Keratinocyte (primary cell): ENCODE data around the gene SNAP25. TPM values are rescaled to one million over a fixed set of nuclear protein-coding genes. Genes with fewer than 3 reads are reported as not detected.

Experiments
- DNase-seq: peaks from one replicate; pipeline ENCODE4 v3.0.0-alpha.2; 2011; ENCODE audit warnings: low read depth, missing footprints, low spot score
- FAIRE-seq: peaks from 2 replicates; lab custom pipeline; 2011; peaks lifted over from hg19 to GRCh38; lab: Jason Lieb, UNC
- H2AFZ ChIP-seq: 2 replicates; pipeline ENCODE4 v1.6.0; 2012; ENCODE audit warnings: low read length, control low read depth, inconsistent platforms; ENCODE audit not compliant: control insufficient read depth
- H3K27ac ChIP-seq: 2 replicates; pipeline ENCODE4 v1.5.1; 2011; ENCODE audit warnings: low read length; ENCODE audit not compliant: control insufficient read depth, insufficient read depth
- H3K27me3 ChIP-seq: 3 replicates; pipeline ENCODE4 v1.6.0; 2011; ENCODE audit warnings: low read length; ENCODE audit not compliant: control insufficient read depth, insufficient read depth; ENCODE audit errors: extremely low read depth
- H3K36me3 ChIP-seq, 2 experiments: 2 replicates in 1 of 2; 3 replicates in 1 of 2; pipeline ENCODE4 v1.5.1; 2011; ENCODE audit warnings: low read length in 2 of 2, mild to moderate bottlenecking in 1 of 2; ENCODE audit not compliant: control insufficient read depth in 2 of 2, insufficient read depth in 2 of 2; ENCODE audit errors: extremely low read depth in 1 of 2
- H3K4me1 ChIP-seq: 3 replicates; pipeline ENCODE4 v1.5.1; 2011; ENCODE audit warnings: low read length; ENCODE audit not compliant: control insufficient read depth, insufficient read depth; ENCODE audit errors: extremely low read depth
- H3K4me2 ChIP-seq: 3 replicates; pipeline ENCODE4 v1.6.0; 2011; ENCODE audit warnings: low read depth, low read length; ENCODE audit not compliant: control insufficient read depth, insufficient read depth; ENCODE audit errors: extremely low read depth
- H3K4me3 ChIP-seq, 3 experiments: fragments of 200-600 bp in 1 of 3; sonication (generic) in 1 of 3; 2 replicates in 2 of 3; 3 replicates in 1 of 3; pipeline ENCODE4 v1.5.1; 2011 to 2016; ENCODE audit warnings: low read length in 3 of 3, mild to moderate bottlenecking in 3 of 3, control low read depth in 2 of 3, inconsistent platforms in 1 of 3, low read depth in 1 of 3, mixed read lengths in 1 of 3, mixed run types in 1 of 3, moderate library complexity in 1 of 3; ENCODE audit not compliant: control insufficient read depth in 2 of 3, insufficient read depth in 2 of 3; ENCODE audit errors: extremely low read depth in 1 of 3
- H3K79me2 ChIP-seq: 2 replicates; pipeline ENCODE4 v1.6.0; 2012; ENCODE audit warnings: low read length; ENCODE audit not compliant: control insufficient read depth, insufficient read depth
- H3K9ac ChIP-seq: 3 replicates; pipeline ENCODE4 v1.6.0; 2011; ENCODE audit warnings: low read length; ENCODE audit not compliant: control insufficient read depth, insufficient read depth; ENCODE audit errors: extremely low read depth
- H3K9me1 ChIP-seq: 3 replicates; pipeline ENCODE4 v1.6.0; 2011; ENCODE audit warnings: low read length; ENCODE audit not compliant: control insufficient read depth, insufficient read depth; ENCODE audit errors: extremely low read depth
- H3K9me3 ChIP-seq: 2 replicates; pipeline ENCODE4 v1.5.1; 2012; ENCODE audit warnings: low read depth, low read length; ENCODE audit not compliant: control insufficient read depth
- H4K20me1 ChIP-seq: 3 replicates; pipeline ENCODE4 v1.6.0; 2011; ENCODE audit warnings: low read length; ENCODE audit not compliant: control insufficient read depth, insufficient read depth; ENCODE audit errors: extremely low read depth
- EZH2 ChIP-seq: IDR thresholded peaks from one replicate; pipeline ENCODE4 v1.6.1; 2012; ENCODE audit warnings: inconsistent platforms, mild to moderate bottlenecking, low read length, moderate library complexity
- dilution Hi-C: fragments of 300-500 bp; cut with MboI; formaldehyde crosslinking; loops from one replicate; pipeline ENCODE4 v1.7.0; 2020; ENCODE audit warnings: low sequenced_read_pairs; ENCODE audit not compliant: extremely low pct_ligation_motif_present
- polyA plus RNA-seq, 5 experiments: library from polyadenylated mRNA; depleted of rRNA in 3 of 5; stranded (reverse) in 3 of 5; stranded (forward) in 1 of 5; unstranded in 1 of 5; fragments of >200 nt; gene quantifications; 1 replicate in 1 of 5; 2 replicates in 3 of 5; 3 replicates in 1 of 5; pipeline versions ENCODE4 v1.2.1 to v1.2.3, GENCODE V29; 2011 to 2012; ENCODE audit warnings: missing spikeins in 2 of 5, low read depth in 1 of 5, low replicate concordance in 1 of 5
- TF ChIP-seq, protein P1 (sequence below), 3 experiments: IDR thresholded peaks in 1 of 3; conservative IDR thresholded peaks in 1 of 3; optimal IDR thresholded peaks in 1 of 3; 2 replicates in 2 of 3; 3 replicates in 1 of 3; pipeline versions ENCODE3 to v1.5.1; 2011; ENCODE audit warnings: low read length in 3 of 3, mild to moderate bottlenecking in 3 of 3, moderate library complexity in 2 of 3, control low read depth in 1 of 3, inconsistent platforms in 1 of 3; ENCODE audit not compliant: insufficient read depth in 2 of 3; ENCODE audit errors: extremely low read depth in 1 of 3

Gene SNAP25
- polyA plus RNA-seq, 1 donor (not counting 4 experiments of a cell fraction or from before 2014, with no cell fraction given) = not detected

DNA sequence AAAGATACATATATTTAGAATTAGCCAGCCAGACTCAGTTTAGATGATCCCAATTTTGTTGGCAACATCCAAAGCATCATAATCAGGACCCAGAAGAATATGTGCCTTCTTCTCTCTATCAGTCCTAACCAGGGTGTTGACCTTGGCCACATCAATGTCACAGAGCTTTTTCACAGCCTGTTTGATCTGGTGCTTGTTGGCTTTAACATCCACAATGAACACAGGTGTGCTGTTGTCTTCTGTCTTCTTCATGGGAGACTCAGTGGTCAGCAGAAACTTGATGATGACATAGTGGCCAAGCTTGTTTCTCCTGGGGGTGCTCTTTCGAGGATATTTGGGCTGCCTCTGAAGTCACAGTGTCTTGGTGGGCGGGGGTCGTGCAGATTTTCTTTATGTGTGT lies 130.5 kb downstream of the SNAP25 start:
- H3K4me2 ChIP-seq = no peak overlapping the region
- no peak overlapping the region for H3K4me3 ChIP-seq
- no peaks in the 10 kb centered on the region for H3K79me2 ChIP-seq
- H3K9ac ChIP-seq = no peak overlapping the region
- FAIRE-seq (no peak), DNase-seq (no peak)
- no peaks in the 10 kb centered on the region for H3K27me3 ChIP-seq
- H3K36me3 ChIP-seq = no peaks in the 10 kb centered on the region
- H3K4me1 ChIP-seq = no peaks in the 10 kb centered on the region
- no peak overlapping the region for H3K27ac ChIP-seq
- H4K20me1 ChIP-seq = no peaks in the 10 kb centered on the region
- TF ChIP-seq EZH2 = no peak
- TF ChIP-seq, protein P1, sequence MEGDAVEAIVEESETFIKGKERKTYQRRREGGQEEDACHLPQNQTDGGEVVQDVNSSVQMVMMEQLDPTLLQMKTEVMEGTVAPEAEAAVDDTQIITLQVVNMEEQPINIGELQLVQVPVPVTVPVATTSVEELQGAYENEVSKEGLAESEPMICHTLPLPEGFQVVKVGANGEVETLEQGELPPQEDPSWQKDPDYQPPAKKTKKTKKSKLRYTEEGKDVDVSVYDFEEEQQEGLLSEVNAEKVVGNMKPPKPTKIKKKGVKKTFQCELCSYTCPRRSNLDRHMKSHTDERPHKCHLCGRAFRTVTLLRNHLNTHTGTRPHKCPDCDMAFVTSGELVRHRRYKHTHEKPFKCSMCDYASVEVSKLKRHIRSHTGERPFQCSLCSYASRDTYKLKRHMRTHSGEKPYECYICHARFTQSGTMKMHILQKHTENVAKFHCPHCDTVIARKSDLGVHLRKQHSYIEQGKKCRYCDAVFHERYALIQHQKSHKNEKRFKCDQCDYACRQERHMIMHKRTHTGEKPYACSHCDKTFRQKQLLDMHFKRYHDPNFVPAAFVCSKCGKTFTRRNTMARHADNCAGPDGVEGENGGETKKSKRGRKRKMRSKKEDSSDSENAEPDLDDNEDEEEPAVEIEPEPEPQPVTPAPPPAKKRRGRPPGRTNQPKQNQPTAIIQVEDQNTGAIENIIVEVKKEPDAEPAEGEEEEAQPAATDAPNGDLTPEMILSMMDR (optimal IDR thresholded peaks at IDR 0.05 in 1 of 3, IDR thresholded peaks at IDR 0.05 in 1 of 3, conservative IDR thresholded peaks at IDR 0.05 in 1 of 3; ENCODE audit: extremely low read depth in 1 of 3, insufficient read depth in 2 of 3, low read length in 3 of 3) = no peak
- no peaks in the 10 kb centered on the region for H3K9me3 ChIP-seq
- dilution Hi-C loops = no loop called here
- no peak overlapping the region for H2AFZ ChIP-seq
- H3K9me1 ChIP-seq = no peaks in the 10 kb centered on the region

DNA sequence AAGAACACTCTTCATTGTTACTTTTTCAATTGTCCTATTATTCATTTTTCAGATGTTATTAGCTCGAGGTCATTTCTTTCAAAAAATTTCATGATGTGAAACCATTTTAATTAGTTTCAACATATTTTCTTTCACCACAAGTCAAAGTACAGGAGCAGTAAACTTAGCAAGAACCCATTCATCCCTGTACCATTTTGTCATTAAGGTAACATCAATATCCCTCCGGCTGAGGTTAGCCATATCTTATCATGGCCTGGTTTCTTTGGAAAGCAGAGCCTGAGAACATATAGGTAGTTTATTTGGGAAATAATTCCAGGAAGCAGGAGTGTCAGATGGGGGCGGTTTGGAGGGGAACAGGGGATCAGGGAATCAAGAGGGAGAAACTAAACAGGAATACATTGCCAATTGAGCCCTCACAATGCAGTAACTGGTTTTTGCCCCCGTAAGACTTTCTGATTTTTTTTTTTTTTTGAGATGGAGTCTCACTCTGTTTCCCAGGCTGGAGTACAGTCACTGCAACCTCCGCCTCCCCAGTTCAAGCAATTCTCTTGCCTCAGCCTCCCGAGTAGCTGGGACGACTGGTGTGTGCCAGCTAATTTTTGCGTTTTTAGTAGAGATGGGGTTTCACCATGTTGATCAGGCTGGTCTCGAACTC lies 131.7 kb downstream of the SNAP25 start:
- H3K4me3 ChIP-seq = no peak overlapping the region
- no peaks in the 10 kb centered on the region for H3K9me3 ChIP-seq
- no peaks in the 10 kb centered on the region for H3K36me3 ChIP-seq
- H3K27ac ChIP-seq = no peak overlapping the region
- H3K27me3 ChIP-seq = no peaks in the 10 kb centered on the region
- H2AFZ ChIP-seq = no peak overlapping the region
- H3K9ac ChIP-seq = no peak overlapping the region
- no peaks in the 10 kb centered on the region for H3K4me1 ChIP-seq
- H3K4me2 ChIP-seq = no peak overlapping the region
- H4K20me1 ChIP-seq = no peaks in the 10 kb centered on the region
- DNase-seq = no peak
- H3K9me1 ChIP-seq = no peaks in the 10 kb centered on the region
- TF ChIP-seq, protein P1 (optimal IDR thresholded peaks at IDR 0.05 in 1 of 3, IDR thresholded peaks at IDR 0.05 in 1 of 3, conservative IDR thresholded peaks at IDR 0.05 in 1 of 3; ENCODE audit: extremely low read depth in 1 of 3, insufficient read depth in 2 of 3, low read length in 3 of 3) = no peak
- dilution Hi-C loops = no loop called here
- no peak for FAIRE-seq
- no peaks in the 10 kb centered on the region for H3K79me2 ChIP-seq
